CD4-positive, alpha-beta T cell treated with Interleukin-12 subunit alpha and Interleukin-12 subunit beta, for 1 hour (primary cell): ENCODE measurements around the gene ALPK3.

ENCODE experiments used
- DNase-seq: peaks from one replicate; pipeline ENCODE4 v3.0.0-alpha.2; 2020

The ALPK3 gene

GRCh38 chr15:84816694-84817465, at the start of gene ALPK3:
Gene ALPK3 (plus strand): TSS chr15:84817356. CDS start chr15:84817453, 97 bp downstream.
- no peak for DNase-seq

GRCh38 chr15:84772031-84772430, 45.1 kb upstream of the ALPK3 start:
- DNase-seq = no peak

GRCh38 chr15:84772467-84772866, 44.7 kb upstream of the ALPK3 start:
- no peak for DNase-seq

GRCh38 chr15:84773716-84774115, 43.4 kb upstream of the ALPK3 start:
- no peak for DNase-seq

- DNase-seq = no peak
These were observed 41.2 kb upstream of the ALPK3 start for GRCh38 chr15:84775867-84776449.

GRCh38 chr15:84778194-84778593, 39.0 kb upstream of the ALPK3 start:
- DNase-seq = no peak

GRCh38 chr15:84780492-84780891, 36.7 kb upstream of the ALPK3 start:
- no peak for DNase-seq

- DNase-seq = no peak
These were observed 35.7 kb upstream of the ALPK3 start for GRCh38 chr15:84781495-84781894.

- DNase-seq = no peak
These were observed 34.8 kb upstream of the ALPK3 start for GRCh38 chr15:84782346-84782745.

GRCh38 chr15:84783493-84784251, 33.5 kb upstream of the ALPK3 start:
- DNase-seq = no peak

GRCh38 chr15:84784262-84784661, 32.9 kb upstream of the ALPK3 start:
- no peak for DNase-seq

- DNase-seq = no peak
These were observed 32.1 kb upstream of the ALPK3 start for GRCh38 chr15:84785053-84785452.

- DNase-seq = no peak
These were observed 28.7 kb upstream of the ALPK3 start for GRCh38 chr15:84788500-84788899.

- DNase-seq = no peak
These were observed 27.4 kb upstream of the ALPK3 start for GRCh38 chr15:84789762-84790161.

GRCh38 chr15:84790676-84791075, 26.5 kb upstream of the ALPK3 start:
- DNase-seq = no peak

GRCh38 chr15:84791763-84792162, 25.4 kb upstream of the ALPK3 start:
- no peak for DNase-seq

GRCh38 chr15:84793431-84794161, 23.6 kb upstream of the ALPK3 start:
- DNase-seq = no peak

GRCh38 chr15:84794162-84794547, 23.0 kb upstream of the ALPK3 start:
- DNase-seq = no peak

GRCh38 chr15:84795186-84795585, 22.0 kb upstream of the ALPK3 start:
- DNase-seq = no peak

- no peak for DNase-seq
These were observed 19.9 kb upstream of the ALPK3 start for GRCh38 chr15:84797212-84797611.

- no peak for DNase-seq
These were observed 19.4 kb upstream of the ALPK3 start for GRCh38 chr15:84797801-84798200.

- no peak for DNase-seq
These were observed 18.7 kb upstream of the ALPK3 start for GRCh38 chr15:84798436-84798946.
